ENCODE data around the gene BABAM2. TPM values are rescaled to one million over a fixed set of nuclear protein-coding genes. Genes with fewer than 3 reads are reported as not detected.

BABAM2 gene
- total and polyA plus RNA-seq, 5 donors = 45.2 to 65.2 (median 64.0) TPM

DNA sequence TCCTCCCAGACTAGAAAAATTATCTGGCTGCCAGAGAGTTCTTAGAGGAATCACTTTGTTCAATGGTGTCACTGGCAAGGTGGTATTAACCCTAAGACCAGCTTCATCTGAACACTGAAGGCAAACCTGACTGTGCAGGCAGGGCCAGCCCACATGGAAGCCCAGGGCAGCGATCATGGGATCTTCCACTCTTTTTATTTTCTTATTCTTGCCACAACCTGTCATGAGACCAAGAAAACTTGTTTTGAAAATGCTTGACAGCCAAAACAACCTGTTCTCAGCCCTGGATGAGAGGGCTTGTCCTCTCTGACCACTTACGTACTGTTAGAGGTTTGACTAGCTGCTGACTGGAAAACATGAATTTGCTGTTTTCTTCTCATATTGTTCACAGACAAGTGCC is 426.9 kb downstream of the BABAM2 start:
- no peak for DNase-seq
- ATAC-seq = no peak
- Histone ChIP-seq H3K27me3 (ENCODE audit: control insufficient read depth, insufficient read depth) (no peaks in the 10 kb centered on the region), H3K4me1 (ENCODE audit: control insufficient read depth, insufficient read depth, low read length) (no peaks in the 10 kb centered on the region), H3K9me3 (ENCODE audit: control insufficient read depth, low read length) (no peaks in the 10 kb centered on the region), H3K4me3 (ENCODE audit: low read length) (no peak overlapping the region), H3K27ac (ENCODE audit: low read length) (no peak overlapping the region)
- WGBS = 90% methylated on average over 2 of the region's 2 CpGs
- intact Hi-C loops (cut with DNase I) = no loop called here

DNA sequence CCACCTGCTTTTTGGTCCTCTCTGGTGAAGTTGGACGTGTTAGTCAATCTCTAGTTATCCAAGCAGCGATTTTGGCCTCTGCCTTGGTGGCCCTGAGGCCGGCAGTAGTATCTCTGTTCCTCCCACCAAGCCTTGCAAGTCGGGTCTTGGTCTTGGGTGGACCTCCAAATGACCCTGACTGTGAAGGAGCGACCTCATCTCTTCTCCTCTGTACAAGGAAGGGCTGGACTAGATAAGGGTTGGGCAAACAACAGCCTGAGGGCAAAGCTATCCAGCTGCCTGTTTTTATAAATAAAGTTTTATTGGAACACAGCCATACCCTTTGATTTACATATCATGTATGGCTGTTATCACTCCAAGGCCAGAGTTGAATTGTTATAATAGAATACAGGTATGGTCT is 427.5 kb downstream of the BABAM2 start:
- Histone ChIP-seq H3K4me1 (ENCODE audit: control insufficient read depth, insufficient read depth, low read length) (no peaks in the 10 kb centered on the region), H3K27ac (ENCODE audit: low read length) (no peak overlapping the region), H3K4me3 (ENCODE audit: low read length) (no peak overlapping the region), H3K27me3 (ENCODE audit: control insufficient read depth, insufficient read depth) (no peaks in the 10 kb centered on the region), H3K9me3 (ENCODE audit: control insufficient read depth, low read length) (no peaks in the 10 kb centered on the region)
- intact Hi-C loops (cut with DNase I) = no loop called here
- no peak for DNase-seq
- no peak for ATAC-seq
- WGBS = 87% methylated on average over 5 of the region's 5 CpGs

DNA sequence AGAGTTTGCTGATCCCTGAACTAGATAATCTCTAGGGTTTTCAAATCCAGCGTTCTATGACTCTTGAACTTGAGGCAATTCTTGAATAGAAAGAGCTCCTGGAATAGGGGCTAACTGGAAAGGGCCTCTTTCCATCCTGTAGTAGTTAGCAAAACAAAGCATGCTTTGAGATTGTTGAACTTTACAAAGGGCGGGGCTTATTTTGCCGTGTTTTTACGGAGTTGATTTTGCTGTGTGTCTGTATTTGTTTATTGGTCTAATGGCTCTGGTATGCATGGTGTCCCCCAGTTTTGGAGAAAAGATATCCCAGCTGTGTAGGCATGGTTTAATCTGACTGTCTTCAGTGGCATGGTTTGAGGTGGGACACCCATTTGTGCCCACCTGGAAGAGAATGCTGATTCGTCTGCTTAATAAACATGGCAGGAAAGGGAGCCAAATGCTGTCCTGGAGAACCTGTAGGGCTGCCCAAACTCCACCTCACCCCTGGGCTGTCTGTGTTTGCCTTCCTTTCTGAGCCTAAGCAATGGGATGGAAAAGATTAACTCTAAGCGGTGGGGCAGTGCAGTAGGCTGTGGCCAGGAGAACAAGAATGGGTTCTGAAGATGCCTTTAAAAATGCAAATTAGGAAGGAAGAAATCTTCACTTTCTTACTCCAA is 428.1 kb downstream of the BABAM2 start:
- H3K9me3 ChIP-seq (ENCODE audit: control insufficient read depth, low read length) = no peaks in the 10 kb centered on the region
- intact Hi-C loops (cut with DNase I) = no loop called here
- no peaks in the 10 kb centered on the region for H3K27me3 ChIP-seq (ENCODE audit: control insufficient read depth, insufficient read depth)
- no peak overlapping the region for H3K27ac ChIP-seq (ENCODE audit: low read length)
- no peaks in the 10 kb centered on the region for H3K4me1 ChIP-seq (ENCODE audit: control insufficient read depth, insufficient read depth, low read length)
- ATAC-seq (no peak), DNase-seq (no peak)
- H3K4me3 ChIP-seq (ENCODE audit: low read length) = no peak overlapping the region
- WGBS = 87% methylated on average over 6 of the region's 6 CpGs

DNA sequence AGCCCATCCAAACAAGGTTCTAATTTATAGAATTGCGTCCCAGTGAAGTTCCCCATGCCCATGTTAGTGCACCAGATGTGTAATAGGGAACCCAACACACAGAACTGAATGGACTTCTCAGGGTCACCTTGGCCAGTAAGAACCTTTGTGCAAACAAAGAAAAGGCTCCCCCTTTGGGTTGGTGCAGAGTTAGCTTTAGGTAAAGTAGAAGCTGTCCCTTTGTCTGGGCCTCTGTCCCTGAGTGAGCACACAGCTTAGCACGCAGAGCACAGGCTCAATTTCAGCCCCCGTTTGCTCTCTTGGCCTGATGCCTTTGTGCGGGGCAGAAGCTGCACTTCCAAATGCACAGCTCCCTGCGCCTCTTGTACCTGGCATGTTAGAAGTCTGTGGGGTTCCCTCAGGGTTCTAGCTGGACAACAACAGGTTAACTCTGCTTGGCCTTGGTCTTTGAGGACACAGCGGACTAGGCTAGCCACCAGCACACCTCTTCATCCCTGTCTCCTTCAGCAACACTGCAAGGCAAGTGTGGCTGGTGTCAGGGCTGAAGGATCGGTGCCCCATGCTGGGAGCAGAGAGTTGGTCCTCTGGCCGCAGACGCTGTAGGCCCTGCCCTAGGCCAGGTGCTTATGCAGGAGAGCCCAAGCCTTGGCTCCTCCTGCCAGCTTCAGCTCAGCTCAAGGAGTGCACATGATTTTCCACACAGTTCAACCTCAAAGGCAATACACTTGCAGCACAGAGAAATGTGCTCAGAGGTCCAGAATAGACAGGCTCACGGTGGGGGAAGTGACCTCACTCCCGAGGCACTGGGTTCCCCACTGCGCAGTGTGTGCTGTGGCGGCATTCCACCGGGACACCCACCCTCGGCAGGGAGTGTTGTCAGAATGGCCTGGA is 428.8 kb downstream of the BABAM2 start:
- Histone ChIP-seq H3K4me3 (ENCODE audit: low read length) (no peak overlapping the region), H3K27ac (ENCODE audit: low read length) (no peak overlapping the region), H3K27me3 (ENCODE audit: control insufficient read depth, insufficient read depth) (no peaks in the 10 kb centered on the region), H3K4me1 (ENCODE audit: control insufficient read depth, insufficient read depth, low read length) (no peaks in the 10 kb centered on the region), H3K9me3 (ENCODE audit: control insufficient read depth, low read length) (no peaks in the 10 kb centered on the region)
- intact Hi-C loops (cut with DNase I) = no loop called here
- ATAC-seq (no peak), DNase-seq (no peak)
- WGBS = 88% methylated on average over 15 of the region's 15 CpGs

DNA sequence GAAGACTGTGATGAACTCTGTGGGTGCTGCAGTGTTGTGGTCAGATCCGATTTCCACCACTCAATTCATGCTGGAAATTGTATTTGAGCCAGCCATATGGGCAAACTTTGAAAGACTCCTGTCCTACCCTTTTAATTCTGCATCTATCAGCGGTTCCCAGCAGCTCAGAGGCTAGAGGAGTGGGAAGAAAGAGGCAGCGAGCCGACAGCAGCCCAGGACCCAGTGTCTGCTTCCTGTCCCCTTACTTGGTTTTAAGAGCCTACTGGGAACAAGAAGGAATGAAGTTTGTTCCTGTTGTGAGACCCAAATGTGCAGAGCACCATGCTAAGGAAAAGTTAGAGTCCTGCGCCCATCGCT is 429.5 kb downstream of the BABAM2 start:
- no peak for DNase-seq
- WGBS = 91% methylated on average over 6 of the region's 6 CpGs
- Histone ChIP-seq H3K4me3 (ENCODE audit: low read length) (no peak overlapping the region), H3K27ac (ENCODE audit: low read length) (no peak overlapping the region), H3K9me3 (ENCODE audit: control insufficient read depth, low read length) (no peaks in the 10 kb centered on the region), H3K27me3 (ENCODE audit: control insufficient read depth, insufficient read depth) (no peaks in the 10 kb centered on the region), H3K4me1 (ENCODE audit: control insufficient read depth, insufficient read depth, low read length) (no peaks in the 10 kb centered on the region)
- no peak for ATAC-seq
- intact Hi-C loops (cut with DNase I) = no loop called here

DNA sequence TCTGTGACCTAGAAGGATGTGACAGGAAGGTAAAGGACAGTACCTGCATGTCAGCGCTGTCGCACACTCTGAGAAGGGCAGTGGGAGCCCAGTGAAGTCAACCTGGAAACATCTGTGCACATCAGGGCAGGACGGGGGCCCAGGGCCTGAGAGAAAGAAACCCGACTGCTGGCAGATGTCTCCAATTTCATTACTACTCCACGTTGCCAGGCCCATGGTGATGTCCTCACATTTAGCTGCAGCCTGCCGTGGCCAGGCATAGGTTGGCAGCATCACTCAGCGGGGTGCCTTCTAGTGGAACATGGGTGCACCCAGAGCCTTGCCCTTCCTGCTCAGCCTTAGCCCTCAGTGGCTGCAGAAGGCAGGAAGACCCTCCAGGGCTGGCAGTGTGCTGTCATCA is 429.8 kb downstream of the BABAM2 start:
- no peaks in the 10 kb centered on the region for H3K27me3 ChIP-seq (ENCODE audit: control insufficient read depth, insufficient read depth)
- no peak overlapping the region for H3K4me3 ChIP-seq (ENCODE audit: low read length)
- H3K9me3 ChIP-seq (ENCODE audit: control insufficient read depth, low read length) = no peaks in the 10 kb centered on the region
- 92% methylated on average over 7 of the region's 7 CpGs for WGBS
- no peak overlapping the region for H3K27ac ChIP-seq (ENCODE audit: low read length)
- intact Hi-C loops (cut with DNase I) = no loop called here
- ATAC-seq (no peak), DNase-seq (peak in 1 of 3 donors; percentile 25)
- H3K4me1 ChIP-seq (ENCODE audit: control insufficient read depth, insufficient read depth, low read length) = no peaks in the 10 kb centered on the region

DNA sequence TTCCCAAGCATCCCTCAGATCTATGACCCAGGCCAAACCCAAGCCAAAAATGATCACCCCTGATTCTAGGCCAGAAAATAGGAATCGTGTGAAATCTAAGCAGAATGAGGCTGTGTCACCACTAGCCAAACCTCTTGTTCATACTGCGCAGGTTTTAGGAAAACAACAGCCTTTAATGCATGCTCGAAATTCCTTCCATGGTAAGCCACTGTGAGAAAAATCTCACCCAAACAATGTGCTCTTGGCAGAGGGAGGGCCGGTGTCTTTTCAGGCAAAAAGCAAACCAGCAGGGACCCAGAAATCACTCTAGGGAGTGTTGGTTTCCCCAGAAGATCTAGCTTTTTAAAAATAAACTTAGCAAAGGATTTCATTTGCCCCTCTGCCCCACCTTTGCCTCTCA is 430.9 kb downstream of the BABAM2 start:
- H3K9me3 ChIP-seq (ENCODE audit: control insufficient read depth, low read length) = no peaks in the 10 kb centered on the region
- 83% methylated on average over 4 of the region's 4 CpGs for WGBS
- H3K4me1 ChIP-seq (ENCODE audit: control insufficient read depth, insufficient read depth, low read length) = no peaks in the 10 kb centered on the region
- no peak for ATAC-seq
- H3K4me3 ChIP-seq (ENCODE audit: low read length) = no peak overlapping the region
- H3K27me3 ChIP-seq (ENCODE audit: control insufficient read depth, insufficient read depth) = no peaks in the 10 kb centered on the region
- H3K27ac ChIP-seq (ENCODE audit: low read length) = no peak overlapping the region
- no peak for DNase-seq
- intact Hi-C loops (cut with DNase I) = no loop called here

DNA sequence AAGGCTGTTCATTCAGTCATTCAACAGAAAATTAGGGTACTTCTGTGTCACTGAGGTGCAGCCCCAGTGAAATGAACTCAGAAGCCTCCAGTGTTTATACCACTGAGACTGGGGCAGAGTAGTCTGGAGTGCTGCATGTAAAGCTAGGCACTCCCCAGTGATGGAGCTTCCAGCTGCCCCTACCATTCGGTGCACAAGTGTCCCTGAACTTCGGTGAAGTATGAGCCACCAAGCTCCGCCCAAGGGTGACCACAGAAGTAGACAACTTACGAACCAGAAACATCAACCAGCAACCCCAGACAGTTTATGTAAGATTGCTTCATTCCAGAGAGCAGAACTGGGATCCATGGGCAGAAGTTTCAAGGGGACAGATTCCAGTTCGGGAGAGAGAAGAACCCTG is 431.5 kb downstream of the BABAM2 start:
- Histone ChIP-seq H3K27ac (ENCODE audit: low read length) (no peak overlapping the region), H3K27me3 (ENCODE audit: control insufficient read depth, insufficient read depth) (no peaks in the 10 kb centered on the region), H3K4me1 (ENCODE audit: control insufficient read depth, insufficient read depth, low read length) (peaks cover under 1% of the 10 kb centered on the region), H3K9me3 (ENCODE audit: control insufficient read depth, low read length) (no peaks in the 10 kb centered on the region), H3K4me3 (ENCODE audit: low read length) (no peak overlapping the region)
- intact Hi-C loops (cut with DNase I) = no loop called here
- WGBS = 87% methylated on average over 5 of the region's 5 CpGs
- no peak for DNase-seq
- no peak for ATAC-seq

DNA sequence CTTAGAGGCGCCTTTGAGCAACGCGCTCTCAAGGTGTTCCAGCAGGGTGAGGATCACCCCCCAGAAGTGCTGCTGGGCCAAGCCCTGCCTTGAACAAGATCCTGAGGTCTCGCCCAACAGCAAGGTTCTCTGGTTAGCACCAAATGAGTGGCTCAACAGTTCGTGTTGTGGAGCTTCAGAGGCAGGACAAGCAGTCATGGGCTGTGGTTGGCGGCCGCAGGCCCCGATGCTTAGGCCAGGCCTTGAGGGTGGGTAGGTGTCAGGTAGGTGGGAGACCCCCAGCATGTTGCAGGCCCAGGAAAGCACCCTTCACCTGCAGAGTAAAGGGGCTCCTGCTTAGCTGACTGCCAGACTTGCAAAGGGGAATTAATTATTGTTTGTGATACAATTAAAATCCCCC is 431.9 kb downstream of the BABAM2 start:
- Histone ChIP-seq H3K27me3 (ENCODE audit: control insufficient read depth, insufficient read depth) (no peaks in the 10 kb centered on the region), H3K9me3 (ENCODE audit: control insufficient read depth, low read length) (no peaks in the 10 kb centered on the region), H3K4me3 (ENCODE audit: low read length) (no peak overlapping the region), H3K27ac (ENCODE audit: low read length) (no peak overlapping the region), H3K4me1 (ENCODE audit: control insufficient read depth, insufficient read depth, low read length) (peaks cover 3% of the 10 kb centered on the region)
- no peak for ATAC-seq
- 98% methylated on average over 8 of the region's 8 CpGs for WGBS
- intact Hi-C loops (cut with DNase I) = no loop called here
- DNase-seq = no peak

DNA sequence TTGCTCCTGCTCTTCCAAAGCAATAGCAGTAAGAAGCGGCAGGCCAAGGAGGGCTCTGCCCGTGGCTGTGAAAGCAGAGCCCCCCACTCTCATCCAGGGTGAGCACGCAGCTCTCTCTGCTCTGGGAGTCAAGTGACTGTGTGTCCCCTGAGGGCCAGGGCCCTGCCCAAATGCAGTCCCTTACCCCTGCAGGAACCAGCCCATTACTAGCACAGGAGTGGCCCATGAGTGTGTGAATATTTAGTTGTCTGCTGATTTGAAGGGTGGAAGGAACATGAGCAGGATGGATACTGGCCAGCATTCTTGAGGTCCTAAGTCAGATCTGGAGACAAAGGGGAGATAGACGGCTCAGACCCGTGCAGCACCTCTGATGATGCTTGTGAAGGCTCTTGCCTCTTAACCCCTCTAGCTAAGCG is 432.5 kb downstream of the BABAM2 start:
- Histone ChIP-seq H3K4me3 (ENCODE audit: low read length) (no peak overlapping the region), H3K4me1 (ENCODE audit: control insufficient read depth, insufficient read depth, low read length) (peaks cover 3% of the 10 kb centered on the region), H3K27ac (ENCODE audit: low read length) (no peak overlapping the region), H3K9me3 (ENCODE audit: control insufficient read depth, low read length) (no peaks in the 10 kb centered on the region), H3K27me3 (ENCODE audit: control insufficient read depth, insufficient read depth) (no peaks in the 10 kb centered on the region)
- WGBS = 88% methylated on average over 6 of the region's 6 CpGs
- ATAC-seq = no peak
- DNase-seq = peak in 1 of 3 donors; percentile 29
- intact Hi-C loops (cut with DNase I) = no loop called here

DNA sequence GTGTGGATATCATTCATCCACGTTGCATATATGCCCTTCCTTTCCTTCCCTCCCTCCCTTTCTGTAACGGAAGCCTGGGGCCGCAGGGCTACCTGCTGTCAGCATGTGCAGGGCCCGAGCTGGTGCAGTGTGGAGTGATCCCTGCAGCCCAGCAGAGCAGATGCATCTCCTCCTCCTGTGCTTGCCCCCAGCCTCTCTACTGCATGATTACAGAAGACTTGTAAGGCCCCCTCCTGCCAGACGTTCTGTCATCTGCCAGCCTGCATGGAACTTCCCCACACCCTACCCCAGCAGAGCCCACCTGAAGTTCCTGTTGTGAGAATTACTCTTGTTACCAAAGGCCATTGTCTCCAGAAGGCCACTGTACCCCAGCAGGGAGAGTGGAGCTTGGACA is 434.6 kb downstream of the BABAM2 start:
- Histone ChIP-seq H3K27ac (ENCODE audit: low read length) (no peak overlapping the region), H3K27me3 (ENCODE audit: control insufficient read depth, insufficient read depth) (no peaks in the 10 kb centered on the region), H3K9me3 (ENCODE audit: control insufficient read depth, low read length) (no peaks in the 10 kb centered on the region), H3K4me1 (ENCODE audit: control insufficient read depth, insufficient read depth, low read length) (peaks cover 3% of the 10 kb centered on the region), H3K4me3 (ENCODE audit: low read length) (no peak overlapping the region)
- peak in 1 of 3 donors; percentile 34 for DNase-seq
- no peak for ATAC-seq
- WGBS = 81% methylated on average over 5 of the region's 5 CpGs
- intact Hi-C loops (cut with DNase I) = no loop called here

Data from right cardiac atrium (tissue), 5 donors.